HG03575 (cell line): ENCODE measurements around the gene OVAAL.

Source experiments
- ATAC-seq: cut with Tn5 transposase; IDR thresholded peaks from one replicate; pipeline ENCODE4 v1.9.1; 2021; ENCODE audit not compliant: unreplicated experiment, insufficient number of reproducible peaks, low FRiP score; ENCODE audit errors: extremely low read depth

Gene OVAAL

DNA sequence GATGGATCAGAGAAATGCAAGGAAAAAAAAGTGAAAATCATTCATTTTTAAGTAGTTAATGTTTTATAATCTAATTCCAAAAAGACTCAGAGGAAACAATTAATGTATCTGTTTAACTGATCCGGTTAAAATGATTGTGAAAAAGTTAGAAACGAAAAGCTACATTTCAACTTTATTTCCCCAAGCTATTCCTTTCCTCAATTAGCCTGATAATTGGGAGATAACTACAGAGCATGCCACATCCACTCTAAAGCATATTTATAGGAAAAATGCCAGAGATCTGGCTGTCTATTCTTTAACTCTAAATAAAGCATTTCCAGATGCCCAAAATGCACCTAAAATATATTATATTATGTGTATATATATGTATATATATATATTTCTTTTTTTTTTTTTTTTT lies 37.2 kb downstream of the OVAAL start:
- no peak for ATAC-seq

GRCh38 chr1:180597520-180597919 lies 38.8 kb downstream of the OVAAL start:
- ATAC-seq, result no peak

- no peak for ATAC-seq
These were observed 39.7 kb downstream of the OVAAL start for GRCh38 chr1:180598333-180598974.

DNA sequence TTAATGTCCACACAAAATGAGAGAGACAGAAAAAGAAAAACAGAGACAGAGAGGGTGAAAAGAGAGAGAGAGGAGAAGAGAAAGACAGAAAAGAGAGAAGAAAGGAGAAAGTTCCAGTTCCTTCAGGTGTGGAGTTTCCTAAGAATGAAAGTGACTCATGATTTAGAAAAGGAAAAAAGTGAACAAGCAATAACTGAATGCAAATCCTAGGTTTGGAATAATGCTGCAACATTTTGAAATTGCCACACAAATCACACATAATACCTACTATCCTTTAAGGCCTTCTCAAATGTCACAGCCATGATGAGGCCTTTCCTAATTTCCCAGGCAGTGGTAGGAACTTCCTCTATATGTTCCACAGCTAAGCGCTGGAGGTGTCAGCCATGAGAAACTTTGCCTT lies 41.6 kb downstream of the OVAAL start:
- ATAC-seq, result no peak

DNA sequence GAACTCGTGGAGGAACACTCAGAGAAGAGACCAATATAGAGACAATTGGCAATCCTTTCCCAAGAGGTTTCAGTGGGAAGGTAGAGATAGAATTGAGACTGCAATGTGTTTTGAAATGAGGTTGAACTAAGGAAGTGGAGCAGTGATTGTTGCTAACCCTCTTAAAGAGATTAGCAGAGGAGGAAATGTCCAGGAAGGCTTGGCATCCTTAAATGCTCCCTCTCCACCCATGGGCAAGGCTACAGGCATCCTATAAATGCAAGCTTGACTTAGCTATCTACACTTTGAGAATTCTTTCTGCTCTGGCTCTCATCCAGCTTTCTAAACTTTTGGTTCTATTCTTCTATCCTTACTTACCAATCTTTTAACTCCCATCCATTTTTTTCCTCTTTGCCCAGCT lies 42.7 kb downstream of the OVAAL start:
- ATAC-seq, result no peak

GRCh38 chr1:180603223-180603849 lies 44.6 kb downstream of the OVAAL start:
- ATAC-seq, result no peak

DNA sequence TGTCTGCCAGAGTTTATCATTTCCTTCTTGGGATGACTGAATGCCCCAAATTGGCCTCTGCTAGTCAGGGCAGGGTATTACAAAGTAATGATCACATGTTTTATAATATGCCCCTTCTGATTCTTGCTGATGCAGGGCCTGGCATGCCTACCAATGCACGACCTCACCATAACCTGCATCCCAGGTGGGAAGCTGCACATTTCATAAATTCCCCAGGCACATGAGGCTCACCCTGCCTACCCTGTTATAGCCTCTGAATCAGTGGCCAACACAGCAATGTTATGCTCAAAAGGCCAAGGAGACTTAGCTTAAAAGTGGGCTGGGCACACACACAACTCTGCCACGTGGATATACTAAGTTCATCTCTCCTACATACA lies 45.1 kb downstream of the OVAAL start:
- ATAC-seq, result no peak

DNA sequence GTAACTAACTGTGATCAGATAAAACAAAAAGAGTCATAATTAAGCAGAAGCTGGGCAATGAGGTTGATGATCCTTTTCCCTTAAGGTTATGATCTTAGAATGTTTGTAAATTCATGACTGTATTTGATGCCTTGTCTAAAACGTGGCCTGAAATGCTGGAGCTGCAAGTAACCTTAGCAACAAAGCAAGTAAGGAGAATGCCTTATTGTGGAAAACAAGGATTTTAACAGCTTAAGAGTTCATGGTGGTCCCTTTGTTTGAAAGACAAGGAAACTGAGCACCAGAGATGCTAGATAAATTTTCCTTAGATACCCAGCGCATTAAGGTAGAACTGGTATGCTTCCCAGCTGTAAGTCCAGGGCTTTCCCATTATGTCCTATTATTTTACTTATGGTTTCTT lies 47.4 kb downstream of the OVAAL start:
- no peak for ATAC-seq

DNA sequence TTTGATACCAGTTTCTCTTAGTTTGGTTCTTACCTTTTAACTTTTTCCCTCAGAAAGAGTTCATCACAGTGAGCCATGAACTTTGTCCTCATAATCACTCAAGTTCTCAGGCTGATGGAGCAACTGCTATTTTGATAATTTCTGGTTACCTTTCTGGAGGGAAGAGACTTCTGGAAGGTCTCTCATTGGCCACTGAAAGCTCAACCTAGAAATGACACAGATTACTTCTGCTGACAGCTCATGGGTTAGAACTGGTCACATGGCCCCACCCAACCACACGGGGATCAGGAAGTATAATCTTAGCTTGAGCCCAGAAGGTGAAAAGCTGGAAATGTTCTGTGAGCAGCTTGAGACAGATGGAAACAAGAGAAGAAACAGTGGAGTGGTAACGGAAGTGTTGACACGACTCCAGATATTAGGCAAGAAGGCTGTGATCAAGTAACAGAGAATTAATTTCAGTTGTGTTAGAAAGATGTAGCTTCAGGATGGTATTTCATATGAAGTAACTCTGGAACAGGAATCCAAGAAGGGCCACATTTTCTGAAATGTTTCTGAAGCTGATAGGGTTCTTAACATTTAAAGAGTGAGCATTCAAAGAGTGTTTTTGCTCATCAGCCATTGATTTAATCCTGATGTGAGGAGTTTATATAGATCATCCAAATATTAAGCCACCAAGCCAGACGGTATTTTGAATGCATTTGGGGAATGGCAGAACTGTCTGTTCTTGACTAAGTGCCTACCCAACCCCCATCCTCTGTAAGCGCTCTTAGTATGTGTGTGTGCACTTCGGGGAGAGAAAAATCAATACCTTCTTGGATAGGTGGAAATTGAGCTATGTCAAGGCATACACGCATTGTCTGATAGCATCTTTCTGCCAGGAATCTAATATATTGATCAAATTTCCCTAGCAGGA lies 51.1 kb downstream of the OVAAL start:
- ATAC-seq, result no peak

DNA sequence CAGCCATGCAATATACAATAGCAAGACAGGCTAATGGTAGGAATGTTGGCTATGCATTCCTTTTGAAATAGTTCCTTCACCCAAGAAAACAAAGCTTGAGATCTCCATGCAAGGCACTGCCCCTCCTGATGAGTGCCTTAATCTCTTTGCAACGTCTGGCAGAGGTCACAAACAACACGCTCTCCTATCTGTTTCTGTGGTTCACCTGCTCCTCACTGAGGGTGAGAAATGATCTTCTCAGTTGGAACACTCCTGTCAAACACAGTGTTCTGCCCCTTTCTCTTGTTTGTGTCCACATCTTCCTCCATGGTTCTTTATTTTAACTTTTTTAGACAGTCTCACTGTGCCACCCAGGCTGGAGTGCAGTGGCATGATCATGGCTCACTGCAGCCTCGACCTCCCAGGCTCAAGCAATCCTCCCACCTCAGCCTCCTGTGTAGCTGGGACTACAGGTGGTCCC lies 51.8 kb downstream of the OVAAL start:
- ATAC-seq, result no peak

GRCh38 chr1:180611016-180611930 lies 52.5 kb downstream of the OVAAL start:
- no peak for ATAC-seq

DNA sequence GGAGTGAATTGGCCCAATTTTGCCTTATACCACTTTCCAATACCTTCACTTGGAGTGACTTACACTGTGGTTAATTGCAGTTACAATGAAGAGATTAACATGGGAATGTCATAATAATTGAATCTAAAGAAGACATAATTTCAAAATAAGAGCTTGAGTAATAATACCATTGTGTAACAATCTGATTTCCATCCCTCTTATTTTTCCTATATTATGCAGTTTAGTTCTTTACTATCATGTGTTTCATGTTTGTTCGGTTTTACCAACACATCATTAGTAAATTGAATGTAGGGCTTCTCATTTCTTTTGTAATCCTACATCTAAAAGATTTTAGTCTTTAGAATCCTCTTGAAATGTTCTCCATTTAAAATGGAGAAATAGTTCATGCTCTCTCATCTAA lies 53.9 kb downstream of the OVAAL start:
- no peak for ATAC-seq

DNA sequence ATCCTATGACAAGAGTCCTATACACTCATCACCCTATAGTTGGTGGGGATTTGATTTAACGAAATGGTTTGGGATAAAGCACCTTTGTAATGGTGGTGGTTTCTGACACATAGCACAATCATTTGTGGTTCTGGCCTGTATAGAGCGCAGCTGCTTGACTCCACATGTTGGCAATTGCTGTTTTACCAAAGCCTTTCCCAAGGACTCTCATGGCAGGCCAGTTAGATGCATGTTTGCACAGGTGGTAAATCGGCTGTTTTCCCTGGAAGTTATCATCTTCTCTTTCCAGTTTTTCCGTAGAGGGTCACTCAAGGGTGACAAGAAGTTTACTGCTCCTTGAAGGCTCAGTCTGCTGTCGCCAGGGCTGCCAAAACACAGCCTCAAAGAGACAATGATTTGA lies 56.0 kb downstream of the OVAAL start:
- no peak for ATAC-seq

DNA sequence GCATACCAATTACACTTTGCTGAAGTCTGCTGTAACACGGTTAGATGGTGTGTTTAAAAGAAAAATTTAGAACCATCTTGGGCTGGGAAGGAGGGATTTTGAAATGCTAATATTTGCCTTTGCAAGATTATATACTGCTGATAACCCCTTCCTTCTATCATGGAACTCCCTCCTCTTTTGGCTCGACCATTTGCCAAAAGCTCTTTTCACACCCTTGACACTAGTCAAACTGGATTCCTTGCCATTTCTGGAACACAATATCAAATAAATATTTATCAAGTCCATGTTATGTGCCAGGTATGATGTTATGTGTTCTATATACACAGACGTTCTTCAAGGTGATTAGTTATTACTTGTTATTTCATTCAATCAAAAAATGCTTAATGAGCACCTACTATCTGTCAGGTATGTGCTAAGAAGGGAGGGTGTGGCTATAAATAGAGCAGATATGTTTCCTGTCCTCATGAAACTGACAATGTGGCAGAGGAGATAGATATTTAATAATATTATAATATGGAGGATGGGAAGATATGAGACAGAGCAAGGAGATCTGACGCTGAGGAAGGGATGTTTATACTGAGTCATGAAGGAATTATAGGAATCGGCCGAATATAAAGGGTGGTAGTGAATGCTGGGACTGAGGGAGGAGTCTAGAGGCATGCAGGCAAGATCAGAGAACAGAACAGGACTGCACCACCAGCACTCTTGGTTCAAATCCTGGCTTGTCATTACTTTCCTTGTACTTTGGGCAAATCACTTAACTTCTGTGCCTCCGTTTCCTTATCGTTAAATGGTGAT lies 56.9 kb downstream of the OVAAL start:
- ATAC-seq, result no peak
